Measurements from ENCODE around the gene QRICH2.

GRCh38 chr17:76343106-76343505, 35.0 kb upstream of the QRICH2 start:
- TF ChIP-seq CTCF (IDR thresholded peaks at IDR 0.05) (no peak), EP300 (IDR thresholded peaks at IDR 0.05) (no peak), POLR2A (IDR thresholded peaks at IDR 0.05) (no peak), POLR2AphosphoS5 (IDR thresholded peaks at IDR 0.05) (no peak)
